Smooth muscle cell (in vitro differentiated cells): ENCODE data around the gene MYL4. TPM values are rescaled to one million over a fixed set of nuclear protein-coding genes. Genes with fewer than 3 reads are reported as not detected.
"Not testable (repeated sequence)": the region's sequence is repeated elsewhere in the genome, so short reads cannot be mapped to it uniquely, and the experiment has no call there.

ENCODE experiments used
- DNase-seq: peaks from one replicate; lab custom pipeline; 2025; ENCODE audit not compliant: unreplicated experiment; lab: John Stamatoyannopoulos, UW
- H2AFZ ChIP-seq: fragments of 200-600 bp; sonication (generic); 2 replicates; pipeline ENCODE4 v1.6.0; 2016; ENCODE audit warnings: antibody characterized with exemption, low read depth, mild to moderate bottlenecking
- H3F3A ChIP-seq: fragments of 200-600 bp; sonication (generic); 2 replicates; pipeline ENCODE4 v1.6.0; 2017; ENCODE audit warnings: antibody characterized with exemption, low read depth
- H3K27ac ChIP-seq: fragments of 200-600 bp; sonication (generic); 2 replicates; pipeline ENCODE4 v1.5.1; 2016; ENCODE audit warnings: low read depth, mild to moderate bottlenecking
- H3K27me3 ChIP-seq: fragments of 200-600 bp; sonication (generic); 2 replicates; pipeline ENCODE4 v1.6.1; 2016; ENCODE audit warnings: low read depth, mild to moderate bottlenecking
- H3K36me3 ChIP-seq: fragments of 200-600 bp; sonication (generic); 2 replicates; pipeline ENCODE4 v1.5.1; 2016; ENCODE audit warnings: low read depth
- H3K4me1 ChIP-seq: fragments of 200-600 bp; sonication (generic); 2 replicates; pipeline ENCODE4 v1.5.1; 2016; ENCODE audit warnings: low read depth
- H3K4me2 ChIP-seq: fragments of 200-600 bp; sonication (generic); 2 replicates; pipeline ENCODE4 v1.6.0; 2016; ENCODE audit warnings: mild to moderate bottlenecking
- H3K4me3 ChIP-seq: fragments of 200-600 bp; sonication (generic); 2 replicates; pipeline ENCODE4 v1.5.1; 2016; ENCODE audit warnings: mild to moderate bottlenecking
- H3K79me2 ChIP-seq: fragments of 200-600 bp; sonication (generic); 2 replicates; pipeline ENCODE4 v1.6.0; 2016; ENCODE audit warnings: low read depth, mild to moderate bottlenecking
- H3K9ac ChIP-seq: fragments of 200-600 bp; sonication (generic); 2 replicates; pipeline ENCODE4 v1.6.0; 2016; ENCODE audit warnings: low read depth
- H3K9me3 ChIP-seq: fragments of 200-600 bp; sonication (generic); replicated peaks from 2 replicates; pipeline ENCODE4 v1.5.1; 2016; ENCODE audit warnings: low read depth
- H4K20me1 ChIP-seq: fragments of 200-600 bp; sonication (generic); 2 replicates; pipeline ENCODE4 v1.6.0; 2016; ENCODE audit warnings: low read depth
- WGBS: methylation state at CpG from one replicate; pipeline ENCODE4 v1.1.7; 2016; ENCODE audit warnings: low lambda C conversion rate; 5-methylcytosine and 5-hydroxymethylcytosine counted together
- polyA plus RNA-seq: library from polyadenylated mRNA; unstranded; fragments of >200 nt; fragmentation: Nextera tagmentation; extraction: Ambion mirVana; gene quantifications from 2 replicates; pipeline ENCODE4 v1.2.1, GENCODE V29; 2016
- total RNA-seq: library from RNA; depleted of rRNA; stranded (reverse); fragments of >200 nt; gene quantifications from 2 replicates; pipeline ENCODE4 v1.2.3, GENCODE V29; 2014
- TF ChIP-seq, protein P1 (sequence below): fragments of 200-600 bp; sonication (generic); IDR thresholded peaks from 2 replicates; pipeline ENCODE4 v1.5.1; 2017; ENCODE audit warnings: borderline replicate concordance, mild to moderate bottlenecking, antibody characterized with exemption; ENCODE audit not compliant: insufficient read depth, poor library complexity, severe bottlenecking

Gene MYL4
- total and polyA plus RNA-seq, 2 experiments from 2014 or later = 6.5 to 8.3 TPM

DNA sequence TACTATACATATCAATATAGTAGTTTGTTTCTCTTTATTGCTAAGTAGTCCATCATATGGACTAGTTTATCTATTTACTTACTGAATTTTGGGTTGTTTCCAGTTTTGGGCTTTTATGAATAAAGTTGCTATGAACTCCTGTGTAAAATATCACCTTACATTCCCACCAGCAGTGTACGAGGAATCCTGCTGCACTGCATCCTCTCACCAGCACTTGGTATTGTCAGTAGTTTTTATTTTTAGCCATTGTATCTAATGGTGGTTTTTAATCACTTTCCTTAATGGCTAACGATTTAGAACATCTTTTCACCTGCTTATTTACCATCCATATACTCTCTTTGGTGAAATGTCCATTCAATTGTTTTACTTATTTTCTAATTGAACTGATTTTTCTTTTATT is 44.0 kb upstream of the MYL4 start:
- TF ChIP-seq, protein P1, sequence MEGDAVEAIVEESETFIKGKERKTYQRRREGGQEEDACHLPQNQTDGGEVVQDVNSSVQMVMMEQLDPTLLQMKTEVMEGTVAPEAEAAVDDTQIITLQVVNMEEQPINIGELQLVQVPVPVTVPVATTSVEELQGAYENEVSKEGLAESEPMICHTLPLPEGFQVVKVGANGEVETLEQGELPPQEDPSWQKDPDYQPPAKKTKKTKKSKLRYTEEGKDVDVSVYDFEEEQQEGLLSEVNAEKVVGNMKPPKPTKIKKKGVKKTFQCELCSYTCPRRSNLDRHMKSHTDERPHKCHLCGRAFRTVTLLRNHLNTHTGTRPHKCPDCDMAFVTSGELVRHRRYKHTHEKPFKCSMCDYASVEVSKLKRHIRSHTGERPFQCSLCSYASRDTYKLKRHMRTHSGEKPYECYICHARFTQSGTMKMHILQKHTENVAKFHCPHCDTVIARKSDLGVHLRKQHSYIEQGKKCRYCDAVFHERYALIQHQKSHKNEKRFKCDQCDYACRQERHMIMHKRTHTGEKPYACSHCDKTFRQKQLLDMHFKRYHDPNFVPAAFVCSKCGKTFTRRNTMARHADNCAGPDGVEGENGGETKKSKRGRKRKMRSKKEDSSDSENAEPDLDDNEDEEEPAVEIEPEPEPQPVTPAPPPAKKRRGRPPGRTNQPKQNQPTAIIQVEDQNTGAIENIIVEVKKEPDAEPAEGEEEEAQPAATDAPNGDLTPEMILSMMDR = no peak
- 90% methylated on average over 2 of the region's 2 CpGs for WGBS
- H3K4me1 ChIP-seq = no peaks in the 10 kb centered on the region

DNA sequence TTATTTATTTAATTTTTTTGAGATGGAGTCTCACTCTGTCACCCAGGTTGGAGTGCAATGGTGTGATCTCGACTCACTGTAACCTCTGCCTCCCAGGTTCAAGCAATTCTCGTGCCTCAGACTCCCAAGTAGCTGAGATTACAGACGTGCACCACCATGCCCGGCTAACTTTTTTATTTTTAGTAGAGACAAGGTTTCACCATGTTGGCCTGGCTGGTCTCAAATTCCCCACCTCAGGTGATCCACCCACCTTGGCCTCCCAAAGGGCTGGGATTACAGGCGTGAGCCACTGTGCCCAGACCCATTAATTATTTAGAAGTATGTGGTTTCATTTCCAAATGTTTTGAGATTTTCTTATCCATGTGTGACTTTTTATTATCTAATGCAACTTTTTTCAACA is 42.3 kb upstream of the MYL4 start:
- not testable (repeated sequence) for H3F3A ChIP-seq, H3K27ac ChIP-seq, H3K27me3 ChIP-seq, H3K4me1 ChIP-seq, H3K9ac ChIP-seq, H3K4me3 ChIP-seq, H3K9me3 ChIP-seq, H3K36me3 ChIP-seq, H2AFZ ChIP-seq, H3K4me2 ChIP-seq, DNase-seq
- WGBS = 96% methylated on average over 5 of the region's 5 CpGs
- H4K20me1 ChIP-seq = peaks cover 80% of the 10 kb centered on the region
- H3K79me2 ChIP-seq = peaks cover 43% of the 10 kb centered on the region

More for the DNA sequence above, 44.0 kb upstream of the MYL4 start:
- Histone ChIP-seq H3K27ac (no peak overlapping the region), H3K4me2 (no peak overlapping the region), H2AFZ (no peak overlapping the region), H3K9me3 (no peaks in the 10 kb centered on the region), H3K4me3 (no peak overlapping the region), H4K20me1 (peaks cover 63% of the 10 kb centered on the region), H3K27me3 (no peaks in the 10 kb centered on the region), H3K79me2 (peaks cover 25% of the 10 kb centered on the region), H3K36me3 (no peaks in the 10 kb centered on the region), H3F3A (no peaks in the 10 kb centered on the region), H3K9ac (no peak overlapping the region)
- DNase-seq = no peak

DNA sequence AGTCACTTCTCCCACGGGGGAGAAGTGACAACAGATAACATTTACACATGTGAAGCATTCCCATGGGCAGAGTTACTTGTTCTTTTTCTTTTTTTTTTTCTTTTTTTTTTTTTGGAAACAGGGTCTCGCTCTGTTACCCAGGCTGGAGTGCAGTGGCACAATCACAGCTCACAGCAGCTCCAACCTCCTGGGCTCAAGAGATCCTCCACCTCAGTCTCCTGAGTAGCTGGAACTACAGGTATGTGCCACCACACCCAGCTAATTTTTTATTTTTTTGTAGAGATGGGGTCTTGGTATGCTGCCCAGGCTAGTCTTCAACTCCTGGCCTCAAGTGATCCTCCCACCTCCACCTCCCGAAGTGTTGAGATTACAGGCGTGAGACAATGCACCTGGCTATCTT is 40.3 kb upstream of the MYL4 start:
- WGBS = 93% methylated on average over 4 of the region's 4 CpGs
- H3K27me3 ChIP-seq, DNase-seq, H3K4me3 ChIP-seq, H3K4me1 ChIP-seq, H3K9me3 ChIP-seq, H3K9ac ChIP-seq, H3F3A ChIP-seq, H3K36me3 ChIP-seq, H2AFZ ChIP-seq, H3K27ac ChIP-seq, H3K4me2 ChIP-seq: not testable (repeated sequence)
- H4K20me1 ChIP-seq = peaks cover 84% of the 10 kb centered on the region
- H3K79me2 ChIP-seq = peaks cover 63% of the 10 kb centered on the region

DNA sequence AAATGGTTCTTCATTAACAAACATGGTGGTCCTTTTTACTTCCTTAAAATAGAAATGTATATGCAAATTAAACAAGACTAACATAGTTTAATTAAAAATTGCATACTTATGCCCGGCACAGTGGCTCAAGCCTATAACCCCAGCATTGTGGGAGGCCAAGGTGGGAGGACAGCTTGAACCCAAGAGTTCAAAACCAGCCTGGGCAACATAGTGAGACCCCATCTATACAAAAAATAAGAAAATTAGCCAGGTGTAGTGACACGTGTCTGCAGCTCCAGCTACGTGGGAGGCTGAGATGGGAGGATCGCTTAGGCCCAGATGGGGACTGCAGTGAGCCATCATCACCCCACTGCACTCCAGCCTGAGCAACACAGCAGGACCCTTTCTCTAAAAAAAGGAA is 38.4 kb upstream of the MYL4 start:
- Histone ChIP-seq H3K36me3 (peaks cover 4% of the 10 kb centered on the region), H2AFZ (no peak overlapping the region), H3K9me3 (no peaks in the 10 kb centered on the region), H3F3A (no peaks in the 10 kb centered on the region), H3K79me2 (peaks cover 72% of the 10 kb centered on the region), H3K4me3 (no peak overlapping the region), H3K9ac (no peak overlapping the region), H3K27me3 (no peaks in the 10 kb centered on the region), H3K4me2 (no peak overlapping the region), H4K20me1 (peaks cover 95% of the 10 kb centered on the region), H3K4me1 (no peaks in the 10 kb centered on the region), H3K27ac (no peak overlapping the region)
- over 99% methylated on average over 4 of the region's 4 CpGs for WGBS
- no peak for DNase-seq
- TF ChIP-seq, protein P1 = no peak
